T-helper 1 cell treated with Interleukin-12 subunit alpha and Interleukin-12 subunit beta and Interleukin-4 antibody, amounts not matched to agents 30 μg/mL and 1 μg/mL, for 36 hours (primary cell): Measurements from ENCODE around the gene UBAP1.
"Not testable (repeated sequence)": the region's sequence is repeated elsewhere in the genome, so short reads cannot be mapped to it uniquely, and the experiment has no call there.

Source experiments
- H3K27ac Mint-ChIP-seq: one replicate; pipeline ENCODE4 v1.8.0; 2021; ENCODE audit warnings: mild to moderate bottlenecking, mixed read lengths
- H3K27me3 Mint-ChIP-seq: one replicate; pipeline ENCODE4 v1.8.0; 2021; ENCODE audit warnings: low read depth, mixed read lengths
- H3K36me3 Mint-ChIP-seq: one replicate; pipeline ENCODE4 v1.8.0; 2021; ENCODE audit warnings: low read depth, mixed read lengths
- H3K4me1 Mint-ChIP-seq: one replicate; pipeline ENCODE4 v1.8.0; 2021; ENCODE audit warnings: low read depth, mixed read lengths
- H3K4me3 Mint-ChIP-seq: one replicate; pipeline ENCODE4 v1.8.0; 2021; ENCODE audit warnings: mild to moderate bottlenecking, moderate library complexity, mixed read lengths
- H3K9me3 Mint-ChIP-seq: one replicate; pipeline ENCODE4 v1.8.0; 2021; ENCODE audit warnings: mixed read lengths

The UBAP1 gene

DNA sequence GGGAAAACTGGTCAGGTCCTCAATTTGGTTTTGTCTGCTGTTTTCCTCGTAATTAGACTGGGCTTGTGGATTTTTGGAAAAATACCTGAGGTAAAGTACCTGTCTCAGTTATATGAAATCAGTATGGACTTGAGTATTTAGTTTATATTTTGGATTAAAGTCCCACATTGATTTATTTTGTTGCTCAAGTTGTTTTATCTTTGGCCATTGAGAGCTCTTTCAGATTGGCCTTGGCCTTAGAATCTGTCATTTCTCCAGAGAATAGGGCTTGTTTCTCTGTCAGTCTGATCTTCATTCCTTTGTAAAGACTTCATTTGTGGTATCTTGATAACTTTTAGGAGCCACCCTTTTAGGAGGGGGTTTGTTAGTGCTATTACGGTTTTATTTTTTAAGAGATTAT, 21.2 kb downstream of the UBAP1 start:
- Mint-ChIP-seq H3K4me3 (no peak overlapping the region), H3K4me1 (peaks cover 21% of the 10 kb centered on the region), H3K9me3 (no peaks in the 10 kb centered on the region), H3K27me3 (no peaks in the 10 kb centered on the region), H3K27ac (no peak overlapping the region), H3K36me3 (peaks cover 22% of the 10 kb centered on the region)

- Mint-ChIP-seq H3K4me1 (peaks cover 12% of the 10 kb centered on the region), H3K4me3 (no peak overlapping the region), H3K27me3 (no peaks in the 10 kb centered on the region), H3K9me3 (no peaks in the 10 kb centered on the region), H3K36me3 (peaks cover 8% of the 10 kb centered on the region), H3K27ac (no peak overlapping the region)
Observed at GRCh38 chr9:34203275-34203991, 24.6 kb downstream of the UBAP1 start.

DNA sequence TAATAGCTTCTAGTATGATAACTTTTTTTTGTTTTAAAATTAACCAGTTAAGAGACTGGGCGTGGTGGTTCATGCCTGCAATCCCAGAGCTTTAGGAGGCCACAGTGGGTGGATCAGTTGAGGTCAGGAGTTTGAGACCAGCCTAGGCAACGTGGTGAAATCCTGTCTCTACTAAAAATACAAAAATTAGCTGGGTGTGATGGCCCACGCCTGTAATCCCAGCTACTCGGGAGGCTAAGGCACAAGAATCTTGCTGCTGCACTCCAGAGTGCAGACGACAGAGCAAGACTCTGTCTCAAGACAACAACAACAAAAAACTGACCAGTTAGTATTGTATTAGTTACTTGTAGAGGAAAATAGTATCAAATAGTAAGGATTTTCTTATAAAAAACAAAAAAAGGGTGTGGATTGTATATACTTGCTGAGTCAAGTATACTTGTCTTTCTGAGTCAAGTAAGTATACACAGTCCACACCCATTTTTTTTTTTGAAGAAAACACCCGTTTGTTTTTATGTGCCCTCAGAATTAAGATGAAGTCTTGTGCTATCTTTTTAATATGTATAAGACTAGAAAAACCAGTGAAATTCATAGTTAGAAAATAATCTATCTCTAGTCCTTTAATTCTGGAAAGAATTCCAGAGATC, 25.3 kb downstream of the UBAP1 start:
- Mint-ChIP-seq H3K9me3 (no peaks in the 10 kb centered on the region), H3K4me1 (peaks cover 12% of the 10 kb centered on the region), H3K36me3 (peaks cover 9% of the 10 kb centered on the region), H3K4me3 (no peak overlapping the region), H3K27ac (no peak overlapping the region), H3K27me3 (no peaks in the 10 kb centered on the region)

DNA sequence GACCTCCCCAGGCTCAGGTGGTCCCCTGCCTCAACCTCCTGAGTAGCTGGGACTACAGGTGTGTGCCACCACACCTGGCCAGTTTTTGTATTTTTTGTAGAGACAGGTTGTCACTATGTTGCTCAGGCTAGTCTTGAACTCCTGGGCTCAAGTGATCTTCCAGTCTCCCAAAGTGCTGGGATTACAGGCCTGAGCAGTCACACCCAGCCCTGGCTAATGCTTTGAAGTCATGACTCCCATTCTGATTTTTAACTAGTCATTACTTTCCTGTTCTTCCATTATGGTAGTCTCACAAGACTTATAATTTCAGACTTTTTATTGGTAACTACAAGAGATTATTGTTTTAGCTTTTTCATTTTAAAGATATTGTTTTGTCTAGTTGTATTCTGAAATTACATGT, 26.3 kb downstream of the UBAP1 start:
- peaks cover 8% of the 10 kb centered on the region for H3K4me1 Mint-ChIP-seq
- no peaks in the 10 kb centered on the region for H3K9me3 Mint-ChIP-seq
- no peak overlapping the region for H3K4me3 Mint-ChIP-seq
- peaks cover 12% of the 10 kb centered on the region for H3K36me3 Mint-ChIP-seq
- no peaks in the 10 kb centered on the region for H3K27me3 Mint-ChIP-seq
- H3K27ac Mint-ChIP-seq, result no peak overlapping the region

DNA sequence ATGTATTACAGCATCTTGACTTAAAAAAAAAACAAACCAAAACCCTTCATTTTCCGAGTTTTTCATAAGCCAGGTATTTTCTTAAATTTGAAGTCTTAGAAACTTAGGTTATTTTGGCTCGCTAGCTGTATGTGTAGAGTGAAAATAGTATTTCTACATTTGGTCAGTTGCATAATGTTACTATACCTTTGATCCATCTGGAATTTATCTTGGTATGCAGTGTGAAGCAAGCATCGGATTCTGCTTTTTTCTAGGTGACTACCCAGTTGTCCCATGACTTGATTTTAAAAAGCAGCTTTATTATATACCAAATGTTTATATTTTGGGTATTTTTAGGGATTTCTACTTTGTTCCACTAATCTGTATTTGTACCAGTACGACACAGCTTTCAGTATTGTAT, 27.7 kb downstream of the UBAP1 start:
- Mint-ChIP-seq H3K36me3 (peaks cover 10% of the 10 kb centered on the region), H3K4me3 (no peak overlapping the region), H3K27me3 (no peaks in the 10 kb centered on the region), H3K27ac (no peak overlapping the region), H3K9me3 (no peaks in the 10 kb centered on the region), H3K4me1 (peaks cover 7% of the 10 kb centered on the region)

GRCh38 chr9:34211395-34211794, 32.6 kb downstream of the UBAP1 start:
- H3K4me3 Mint-ChIP-seq, result no peak overlapping the region
- no peak overlapping the region for H3K27ac Mint-ChIP-seq
- H3K27me3 Mint-ChIP-seq, result no peaks in the 10 kb centered on the region
- peaks cover 13% of the 10 kb centered on the region for H3K36me3 Mint-ChIP-seq
- peaks cover 4% of the 10 kb centered on the region for H3K4me1 Mint-ChIP-seq
- no peaks in the 10 kb centered on the region for H3K9me3 Mint-ChIP-seq

GRCh38 chr9:34214354-34215000, 35.6 kb downstream of the UBAP1 start:
- H3K27ac Mint-ChIP-seq, H3K27me3 Mint-ChIP-seq, H3K9me3 Mint-ChIP-seq, H3K36me3 Mint-ChIP-seq, H3K4me1 Mint-ChIP-seq, H3K4me3 Mint-ChIP-seq: not testable (repeated sequence)

DNA sequence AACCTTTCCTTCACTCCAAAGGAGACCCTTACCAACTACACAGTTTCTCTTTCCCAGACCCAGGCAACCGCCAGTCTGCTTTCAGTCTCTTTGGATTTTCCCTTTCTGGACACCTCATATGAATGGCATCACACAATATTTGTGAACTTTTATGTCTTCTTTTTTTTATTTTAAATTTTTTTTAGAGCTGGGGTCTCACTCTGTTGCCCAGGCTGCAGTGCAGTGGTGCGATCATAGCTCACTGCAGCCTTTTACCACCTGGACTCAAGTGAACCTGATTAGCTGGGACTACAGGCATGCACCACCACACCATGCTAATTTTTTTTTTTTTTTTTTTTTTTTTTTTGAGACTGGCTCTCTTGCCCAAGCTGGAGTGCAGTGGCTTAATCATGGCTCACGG, 37.5 kb downstream of the UBAP1 start:
- Mint-ChIP-seq H3K27ac (no peak overlapping the region), H3K36me3 (peaks cover 4% of the 10 kb centered on the region), H3K4me1 (peaks cover 6% of the 10 kb centered on the region), H3K9me3 (no peaks in the 10 kb centered on the region), H3K4me3 (no peak overlapping the region), H3K27me3 (no peaks in the 10 kb centered on the region)

DNA sequence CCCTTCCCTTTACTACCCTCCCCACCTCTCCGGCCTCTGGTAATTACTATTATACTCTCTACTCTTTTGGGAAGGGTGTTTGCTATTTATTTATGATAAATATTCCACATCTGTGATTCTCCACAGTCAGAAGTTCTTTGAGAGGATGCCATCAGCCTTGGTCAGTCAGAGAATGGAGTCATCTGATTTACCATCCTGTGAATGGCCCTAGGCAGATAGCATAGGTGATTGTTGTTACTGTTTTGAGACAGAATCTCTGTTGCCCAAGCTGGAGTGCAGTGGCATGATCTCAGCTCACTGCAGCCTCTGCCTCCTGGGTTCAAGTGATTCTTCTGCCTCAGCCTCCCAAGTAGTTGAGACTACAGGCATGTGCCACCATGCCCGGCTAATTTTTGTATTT, 38.2 kb downstream of the UBAP1 start:
- H3K36me3 Mint-ChIP-seq, H3K27ac Mint-ChIP-seq, H3K4me3 Mint-ChIP-seq, H3K9me3 Mint-ChIP-seq, H3K27me3 Mint-ChIP-seq, H3K4me1 Mint-ChIP-seq: not testable (repeated sequence)

- peaks cover 6% of the 10 kb centered on the region for H3K36me3 Mint-ChIP-seq
- H3K4me1 Mint-ChIP-seq, result peaks cover 7% of the 10 kb centered on the region
- no peaks in the 10 kb centered on the region for H3K9me3 Mint-ChIP-seq
- no peak overlapping the region for H3K27ac Mint-ChIP-seq
- no peak overlapping the region for H3K4me3 Mint-ChIP-seq
- no peaks in the 10 kb centered on the region for H3K27me3 Mint-ChIP-seq
Observed at GRCh38 chr9:34218446-34218845, 39.6 kb downstream of the UBAP1 start.

- H3K36me3 Mint-ChIP-seq, result peaks cover 2% of the 10 kb centered on the region
- H3K27ac Mint-ChIP-seq, result no peak overlapping the region
- peaks cover 6% of the 10 kb centered on the region for H3K4me1 Mint-ChIP-seq
- no peaks in the 10 kb centered on the region for H3K27me3 Mint-ChIP-seq
- no peaks in the 10 kb centered on the region for H3K9me3 Mint-ChIP-seq
- H3K4me3 Mint-ChIP-seq, result no peak overlapping the region
Observed at GRCh38 chr9:34219421-34219820, 40.6 kb downstream of the UBAP1 start.

DNA sequence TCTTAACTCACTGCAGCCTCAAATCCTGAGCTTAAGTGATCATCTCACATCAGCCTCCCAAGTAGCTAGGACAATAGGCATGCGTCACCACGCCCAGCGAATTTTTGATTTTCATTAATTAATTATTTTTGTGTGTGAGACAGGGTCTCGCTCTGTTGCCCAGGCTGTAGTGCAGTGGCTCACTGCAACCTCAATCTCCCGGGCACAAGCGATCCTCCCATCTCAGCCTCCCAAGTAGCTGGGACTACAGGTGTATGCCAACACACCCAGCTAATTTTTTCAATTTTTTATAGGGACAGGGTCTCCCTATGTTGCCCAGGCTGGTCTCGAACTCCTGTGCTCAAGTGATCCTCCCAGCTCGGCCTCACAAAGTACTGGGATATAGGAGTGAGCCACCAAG, 41.4 kb downstream of the UBAP1 start:
- Mint-ChIP-seq H3K27me3 (no peaks in the 10 kb centered on the region), H3K9me3 (no peaks in the 10 kb centered on the region), H3K36me3 (peaks cover 2% of the 10 kb centered on the region), H3K4me1 (peaks cover 6% of the 10 kb centered on the region), H3K27ac (no peak overlapping the region), H3K4me3 (no peak overlapping the region)

DNA sequence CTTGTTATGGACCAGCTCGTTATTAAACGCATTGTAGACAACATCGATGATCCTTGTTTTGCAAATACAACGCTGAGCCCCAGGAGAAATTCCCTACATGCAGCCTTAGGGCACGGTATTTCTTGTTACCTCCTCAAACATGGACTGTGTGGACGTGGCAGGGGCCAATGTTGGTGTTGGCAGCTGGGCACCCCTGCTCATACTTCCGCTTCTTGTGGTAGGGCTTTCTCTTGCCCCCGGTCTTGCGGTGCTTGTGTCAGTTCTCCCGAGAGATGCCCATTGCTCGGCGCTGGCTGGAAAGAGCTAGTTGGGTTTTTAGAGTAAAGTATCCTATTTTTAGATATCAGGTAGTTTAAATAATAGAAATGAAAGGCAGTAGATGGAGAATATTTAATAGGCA, 45.5 kb downstream of the UBAP1 start:
- peaks cover 4% of the 10 kb centered on the region for H3K4me1 Mint-ChIP-seq
- H3K9me3 Mint-ChIP-seq, result no peaks in the 10 kb centered on the region
- peaks cover 2% of the 10 kb centered on the region for H3K36me3 Mint-ChIP-seq
- no peak overlapping the region for H3K4me3 Mint-ChIP-seq
- H3K27me3 Mint-ChIP-seq, result no peaks in the 10 kb centered on the region
- no peak overlapping the region for H3K27ac Mint-ChIP-seq

GRCh38 chr9:34226144-34226760, 47.4 kb downstream of the UBAP1 start:
- not testable (repeated sequence) for H3K27me3 Mint-ChIP-seq, H3K4me1 Mint-ChIP-seq, H3K36me3 Mint-ChIP-seq, H3K27ac Mint-ChIP-seq, H3K4me3 Mint-ChIP-seq, H3K9me3 Mint-ChIP-seq

DNA sequence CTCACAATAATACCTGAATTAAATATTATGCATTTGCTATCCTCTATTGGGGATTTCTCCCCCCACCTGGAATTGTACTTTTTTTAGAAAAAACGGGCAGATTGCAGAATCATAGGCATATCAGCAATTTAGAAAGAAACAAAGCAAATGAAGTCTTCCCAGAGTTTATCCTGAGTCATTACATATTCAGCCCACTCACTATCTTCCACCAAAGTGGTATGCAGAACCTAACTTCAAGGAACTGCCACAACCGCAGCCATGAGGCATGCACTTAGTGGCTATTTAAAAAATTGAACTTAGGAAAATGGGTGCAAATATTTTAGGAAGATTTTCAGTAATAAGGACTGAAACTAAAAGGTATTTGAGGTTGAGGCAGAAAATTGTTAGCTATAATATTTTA, 48.6 kb downstream of the UBAP1 start:
- Mint-ChIP-seq H3K27me3 (no peaks in the 10 kb centered on the region), H3K27ac (no peak overlapping the region), H3K9me3 (no peaks in the 10 kb centered on the region)

More for the DNA sequence above, 48.6 kb downstream of the UBAP1 start:
- Mint-ChIP-seq H3K4me3 (no peak overlapping the region), H3K4me1 (no peaks in the 10 kb centered on the region), H3K36me3 (peaks cover 2% of the 10 kb centered on the region)
